ENCODE measurements around the gene BRD7.

Gene BRD7

DNA sequence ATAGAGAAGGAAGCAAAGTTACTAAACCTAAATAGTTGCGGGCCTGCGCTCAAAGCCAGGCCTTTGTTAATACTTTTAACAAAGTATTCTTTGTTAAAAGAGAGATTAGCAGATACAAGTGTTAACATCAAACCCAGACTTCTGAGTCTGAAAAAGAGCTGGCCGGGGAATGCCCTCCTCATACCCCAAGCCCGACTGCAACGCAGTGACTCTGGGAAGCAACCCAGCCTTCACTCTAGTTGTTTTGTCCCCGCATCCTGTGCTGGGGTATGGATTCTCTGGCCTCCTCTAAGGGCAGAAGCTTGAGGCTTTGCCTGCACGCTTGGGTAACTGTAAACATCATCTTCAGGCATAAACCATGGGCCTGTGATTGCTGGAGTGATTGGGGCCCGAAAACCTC lies 54.1 kb downstream of the BRD7 start:
- H3K36me3 ChIP-seq (replicated peaks): peaks cover 44% of the 10 kb centered on the region
- in situ Hi-C loops (cut with HindIII; ENCODE audit: low pct_ligation_motif_present, low sequenced_read_pairs): no loop called here
- no peak overlapping the region for H3K27ac ChIP-seq
- no peak overlapping the region for H3K4me3 ChIP-seq (ENCODE audit: low read depth, low read length)
- DNase-seq: no peak
- H3K27me3 ChIP-seq (replicated peaks): no peaks in the 10 kb centered on the region
- TF ChIP-seq, protein P1, sequence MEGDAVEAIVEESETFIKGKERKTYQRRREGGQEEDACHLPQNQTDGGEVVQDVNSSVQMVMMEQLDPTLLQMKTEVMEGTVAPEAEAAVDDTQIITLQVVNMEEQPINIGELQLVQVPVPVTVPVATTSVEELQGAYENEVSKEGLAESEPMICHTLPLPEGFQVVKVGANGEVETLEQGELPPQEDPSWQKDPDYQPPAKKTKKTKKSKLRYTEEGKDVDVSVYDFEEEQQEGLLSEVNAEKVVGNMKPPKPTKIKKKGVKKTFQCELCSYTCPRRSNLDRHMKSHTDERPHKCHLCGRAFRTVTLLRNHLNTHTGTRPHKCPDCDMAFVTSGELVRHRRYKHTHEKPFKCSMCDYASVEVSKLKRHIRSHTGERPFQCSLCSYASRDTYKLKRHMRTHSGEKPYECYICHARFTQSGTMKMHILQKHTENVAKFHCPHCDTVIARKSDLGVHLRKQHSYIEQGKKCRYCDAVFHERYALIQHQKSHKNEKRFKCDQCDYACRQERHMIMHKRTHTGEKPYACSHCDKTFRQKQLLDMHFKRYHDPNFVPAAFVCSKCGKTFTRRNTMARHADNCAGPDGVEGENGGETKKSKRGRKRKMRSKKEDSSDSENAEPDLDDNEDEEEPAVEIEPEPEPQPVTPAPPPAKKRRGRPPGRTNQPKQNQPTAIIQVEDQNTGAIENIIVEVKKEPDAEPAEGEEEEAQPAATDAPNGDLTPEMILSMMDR (IDR thresholded peaks at IDR 0.05; ENCODE audit: low read depth, low read length, missing control alignments): no peak

DNA sequence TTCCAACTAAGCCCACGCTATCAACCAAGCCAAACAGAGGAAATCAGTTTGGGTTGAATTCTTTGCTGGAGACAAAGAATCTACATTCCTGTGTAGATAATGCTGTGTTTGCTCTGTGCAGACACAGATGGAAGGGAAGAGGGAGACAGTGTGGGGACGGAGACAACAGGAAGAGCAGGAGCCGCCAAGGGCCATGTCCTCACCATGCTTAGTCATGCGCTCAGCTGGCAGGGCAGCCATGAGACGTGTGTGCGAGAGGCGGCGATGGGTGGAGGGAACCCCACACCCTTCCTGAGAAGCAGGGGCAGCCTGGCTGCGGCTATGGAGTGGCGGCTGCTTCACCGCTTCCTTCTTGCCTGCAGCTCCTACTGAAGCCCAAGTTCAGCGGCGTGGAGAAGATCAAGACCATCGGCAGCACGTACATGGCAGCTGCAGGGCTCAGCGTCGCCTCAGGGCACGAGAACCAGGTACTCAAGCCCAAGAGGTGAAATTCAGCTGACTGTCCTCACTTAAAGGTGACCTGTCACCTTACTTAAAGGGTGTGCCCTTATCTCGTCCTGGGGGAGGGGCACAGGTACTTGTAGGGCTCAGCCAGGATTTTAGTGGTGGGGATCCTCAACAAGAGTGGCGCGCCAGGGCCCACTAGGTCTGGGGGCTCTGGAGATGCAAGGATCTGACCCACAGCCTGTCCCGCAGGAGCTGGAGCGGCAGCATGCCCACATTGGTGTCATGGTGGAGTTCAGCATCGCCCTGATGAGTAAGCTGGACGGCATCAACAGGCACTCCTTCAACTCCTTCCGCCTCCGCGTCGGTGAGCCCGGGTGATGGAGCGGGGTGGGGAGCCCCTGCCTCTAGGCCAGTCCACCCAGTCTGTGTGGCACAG lies 55.0 kb downstream of the BRD7 start:
- DNase-seq: peak; percentile 70
- H3K36me3 ChIP-seq (replicated peaks): peaks cover 38% of the 10 kb centered on the region
- in situ Hi-C loops (cut with HindIII; ENCODE audit: low pct_ligation_motif_present, low sequenced_read_pairs): no loop called here
- no peaks in the 10 kb centered on the region for H3K27me3 ChIP-seq (replicated peaks)
- H3K4me3 ChIP-seq (ENCODE audit: low read depth, low read length): no peak overlapping the region
- TF ChIP-seq, protein P1 (IDR thresholded peaks at IDR 0.05; ENCODE audit: low read depth, low read length, missing control alignments): no peak
- peak overlapping the region; percentile 72 for H3K27ac ChIP-seq

DNA sequence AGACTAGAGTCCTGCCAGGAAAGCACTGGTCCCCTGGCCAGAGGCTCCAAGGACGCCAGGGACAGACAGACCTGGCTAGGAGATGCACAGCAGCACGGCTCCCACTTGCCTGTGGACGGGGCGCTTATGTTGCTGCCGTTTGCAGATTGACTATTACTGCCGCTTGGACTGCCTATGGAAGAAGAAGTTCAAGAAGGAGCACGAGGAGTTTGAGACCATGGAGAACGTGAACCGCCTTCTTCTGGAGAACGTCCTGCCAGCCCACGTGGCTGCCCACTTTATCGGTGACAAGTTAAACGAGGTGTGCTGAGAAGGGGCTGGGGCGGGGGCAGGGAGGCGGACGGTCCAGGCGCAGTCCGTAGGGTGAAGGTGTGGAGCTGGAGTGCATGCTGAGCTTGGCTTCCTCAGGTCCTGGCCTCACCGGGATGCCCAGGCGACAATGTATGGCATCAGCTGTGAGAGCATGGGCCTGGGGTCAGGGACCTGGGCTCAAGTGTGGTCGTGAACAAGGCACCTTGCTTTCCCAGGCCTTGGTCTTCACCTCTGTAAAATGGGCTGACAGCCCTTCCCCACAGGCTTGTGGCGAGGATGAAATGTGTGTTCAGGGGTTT lies 56.8 kb downstream of the BRD7 start:
- no peak overlapping the region for H3K27ac ChIP-seq
- H3K36me3 ChIP-seq (replicated peaks): peaks cover 34% of the 10 kb centered on the region
- H3K27me3 ChIP-seq (replicated peaks): no peaks in the 10 kb centered on the region
- H3K4me3 ChIP-seq (ENCODE audit: low read depth, low read length): no peak overlapping the region
- TF ChIP-seq, protein P1 (IDR thresholded peaks at IDR 0.05; ENCODE audit: low read depth, low read length, missing control alignments): no peak
- DNase-seq: no peak
- in situ Hi-C loops (cut with HindIII; ENCODE audit: low pct_ligation_motif_present, low sequenced_read_pairs): no loop called here

DNA sequence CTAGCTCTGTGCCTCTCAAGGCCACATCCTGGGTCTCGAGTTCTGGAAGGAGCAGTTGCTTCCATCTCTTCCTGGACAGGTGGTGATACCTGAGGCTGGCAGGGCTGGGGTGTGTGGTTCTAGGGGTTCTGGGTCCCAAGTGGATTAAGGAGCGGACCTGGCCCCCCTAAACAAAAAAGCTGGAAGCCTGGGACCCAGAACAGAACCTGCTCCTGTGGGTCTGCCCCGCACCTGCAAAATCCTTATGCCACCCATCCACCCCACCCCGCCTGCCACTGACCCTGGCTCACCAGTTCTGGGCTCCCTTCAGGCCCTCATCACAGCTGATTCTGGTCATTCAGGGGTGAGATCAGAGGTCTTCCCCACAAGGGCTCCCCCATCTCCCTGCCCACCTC lies 57.7 kb downstream of the BRD7 start:
- peaks cover 30% of the 10 kb centered on the region for H3K36me3 ChIP-seq (replicated peaks)

DNA sequence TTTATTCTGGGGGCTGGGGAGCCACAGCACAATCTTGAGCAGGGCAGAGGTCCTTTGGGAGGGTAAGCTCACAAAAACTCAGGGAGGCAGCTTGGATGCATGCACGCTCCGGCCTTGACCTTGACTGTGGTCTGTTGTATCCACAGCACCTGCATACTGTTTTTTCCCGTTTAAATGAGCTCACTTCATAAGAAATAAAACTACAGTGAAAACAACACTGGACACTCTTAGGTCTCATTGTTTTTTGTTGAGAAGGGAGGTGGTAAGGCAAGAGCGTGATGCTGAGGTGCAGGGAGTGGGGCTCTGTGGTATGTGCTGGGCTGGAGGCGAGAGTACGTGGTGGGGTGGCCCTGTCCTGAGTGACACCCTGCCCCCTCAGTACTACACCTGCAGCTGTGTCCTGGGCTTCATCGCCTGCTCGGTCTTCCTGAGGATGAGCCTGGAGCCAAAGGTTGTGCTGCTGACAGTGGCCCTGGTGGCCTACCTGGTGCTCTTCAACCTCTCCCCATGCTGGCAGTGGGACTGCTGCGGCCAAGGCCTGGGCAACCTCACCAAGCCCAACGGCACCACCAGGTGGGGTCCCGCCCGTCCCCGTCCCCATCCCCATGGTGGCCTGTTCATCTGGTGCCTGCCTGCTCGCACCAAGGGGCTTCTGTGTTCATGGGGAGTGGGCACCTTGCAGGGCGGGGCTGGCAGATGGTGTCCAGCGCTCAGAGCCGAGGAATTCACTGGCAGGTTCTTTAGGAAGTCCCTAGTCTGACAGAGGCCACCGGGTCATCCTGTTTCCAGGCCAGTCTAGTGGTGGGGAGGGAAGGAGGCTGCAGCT lies 58.3 kb downstream of the BRD7 start:
- TF ChIP-seq, protein P1 (IDR thresholded peaks at IDR 0.05; ENCODE audit: low read depth, low read length, missing control alignments): no peak
- H3K27ac ChIP-seq: no peak overlapping the region
- H3K36me3 ChIP-seq (replicated peaks): peaks cover 28% of the 10 kb centered on the region
- no peak overlapping the region for H3K4me3 ChIP-seq (ENCODE audit: low read depth, low read length)
- in situ Hi-C loops (cut with HindIII; ENCODE audit: low pct_ligation_motif_present, low sequenced_read_pairs): no loop called here
- DNase-seq: no peak
- H3K27me3 ChIP-seq (replicated peaks): no peaks in the 10 kb centered on the region

More for the DNA sequence above, 57.7 kb downstream of the BRD7 start:
- in situ Hi-C loops (cut with HindIII; ENCODE audit: low pct_ligation_motif_present, low sequenced_read_pairs): no loop called here
- Histone ChIP-seq H3K27me3 (replicated peaks) (no peaks in the 10 kb centered on the region), H3K4me3 (ENCODE audit: low read depth, low read length) (no peak overlapping the region), H3K27ac (no peak overlapping the region)
- TF ChIP-seq, protein P1 (IDR thresholded peaks at IDR 0.05; ENCODE audit: low read depth, low read length, missing control alignments): no peak
- DNase-seq: no peak

Measured in brain microvascular endothelial cell (primary cell).